ENCODE data around the gene TPP1.

DNA sequence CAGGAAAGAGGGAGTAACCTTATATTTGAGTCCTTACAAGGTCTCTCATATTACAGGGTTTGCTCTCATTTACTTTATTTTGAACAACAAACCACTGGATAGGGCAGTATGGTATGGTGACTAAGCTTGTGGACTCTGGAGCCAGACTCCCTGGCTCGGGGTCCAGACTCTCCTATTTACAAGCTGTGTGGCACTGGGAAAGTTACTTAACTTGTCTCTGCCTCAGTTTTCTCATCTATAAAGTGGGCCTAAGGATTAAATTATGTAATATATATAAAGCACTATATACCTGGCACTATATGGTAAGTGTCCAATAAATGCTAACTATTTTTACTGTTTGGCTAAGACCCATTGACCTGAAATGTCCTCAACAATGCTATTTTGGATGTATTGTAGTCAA is 38.1 kb upstream of the TPP1 start:
- TF ChIP-seq, protein P1, sequence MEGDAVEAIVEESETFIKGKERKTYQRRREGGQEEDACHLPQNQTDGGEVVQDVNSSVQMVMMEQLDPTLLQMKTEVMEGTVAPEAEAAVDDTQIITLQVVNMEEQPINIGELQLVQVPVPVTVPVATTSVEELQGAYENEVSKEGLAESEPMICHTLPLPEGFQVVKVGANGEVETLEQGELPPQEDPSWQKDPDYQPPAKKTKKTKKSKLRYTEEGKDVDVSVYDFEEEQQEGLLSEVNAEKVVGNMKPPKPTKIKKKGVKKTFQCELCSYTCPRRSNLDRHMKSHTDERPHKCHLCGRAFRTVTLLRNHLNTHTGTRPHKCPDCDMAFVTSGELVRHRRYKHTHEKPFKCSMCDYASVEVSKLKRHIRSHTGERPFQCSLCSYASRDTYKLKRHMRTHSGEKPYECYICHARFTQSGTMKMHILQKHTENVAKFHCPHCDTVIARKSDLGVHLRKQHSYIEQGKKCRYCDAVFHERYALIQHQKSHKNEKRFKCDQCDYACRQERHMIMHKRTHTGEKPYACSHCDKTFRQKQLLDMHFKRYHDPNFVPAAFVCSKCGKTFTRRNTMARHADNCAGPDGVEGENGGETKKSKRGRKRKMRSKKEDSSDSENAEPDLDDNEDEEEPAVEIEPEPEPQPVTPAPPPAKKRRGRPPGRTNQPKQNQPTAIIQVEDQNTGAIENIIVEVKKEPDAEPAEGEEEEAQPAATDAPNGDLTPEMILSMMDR (IDR thresholded peaks at IDR 0.05) = no peak
- no peak for TF ChIP-seq EHF (CRISPR knock-in tag; IDR thresholded peaks at IDR 0.05)
- TF ChIP-seq, protein P2, sequence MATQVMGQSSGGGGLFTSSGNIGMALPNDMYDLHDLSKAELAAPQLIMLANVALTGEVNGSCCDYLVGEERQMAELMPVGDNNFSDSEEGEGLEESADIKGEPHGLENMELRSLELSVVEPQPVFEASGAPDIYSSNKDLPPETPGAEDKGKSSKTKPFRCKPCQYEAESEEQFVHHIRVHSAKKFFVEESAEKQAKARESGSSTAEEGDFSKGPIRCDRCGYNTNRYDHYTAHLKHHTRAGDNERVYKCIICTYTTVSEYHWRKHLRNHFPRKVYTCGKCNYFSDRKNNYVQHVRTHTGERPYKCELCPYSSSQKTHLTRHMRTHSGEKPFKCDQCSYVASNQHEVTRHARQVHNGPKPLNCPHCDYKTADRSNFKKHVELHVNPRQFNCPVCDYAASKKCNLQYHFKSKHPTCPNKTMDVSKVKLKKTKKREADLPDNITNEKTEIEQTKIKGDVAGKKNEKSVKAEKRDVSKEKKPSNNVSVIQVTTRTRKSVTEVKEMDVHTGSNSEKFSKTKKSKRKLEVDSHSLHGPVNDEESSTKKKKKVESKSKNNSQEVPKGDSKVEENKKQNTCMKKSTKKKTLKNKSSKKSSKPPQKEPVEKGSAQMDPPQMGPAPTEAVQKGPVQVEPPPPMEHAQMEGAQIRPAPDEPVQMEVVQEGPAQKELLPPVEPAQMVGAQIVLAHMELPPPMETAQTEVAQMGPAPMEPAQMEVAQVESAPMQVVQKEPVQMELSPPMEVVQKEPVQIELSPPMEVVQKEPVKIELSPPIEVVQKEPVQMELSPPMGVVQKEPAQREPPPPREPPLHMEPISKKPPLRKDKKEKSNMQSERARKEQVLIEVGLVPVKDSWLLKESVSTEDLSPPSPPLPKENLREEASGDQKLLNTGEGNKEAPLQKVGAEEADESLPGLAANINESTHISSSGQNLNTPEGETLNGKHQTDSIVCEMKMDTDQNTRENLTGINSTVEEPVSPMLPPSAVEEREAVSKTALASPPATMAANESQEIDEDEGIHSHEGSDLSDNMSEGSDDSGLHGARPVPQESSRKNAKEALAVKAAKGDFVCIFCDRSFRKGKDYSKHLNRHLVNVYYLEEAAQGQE (IDR thresholded peaks at IDR 0.05) = no peak
- TF ChIP-seq BHLHE40 (IDR thresholded peaks at IDR 0.05; ENCODE audit: low read depth, low read length) = no peak
- no peak for TF ChIP-seq KDM1A (IDR thresholded peaks at IDR 0.05; ENCODE audit: low read depth)
- TF ChIP-seq ESRRA (IDR thresholded peaks at IDR 0.05; ENCODE audit: borderline replicate concordance, low read length) = no peak
- TF ChIP-seq MAFK (IDR thresholded peaks at IDR 0.05; ENCODE audit: partially characterized antibody) = no peak
- no peak for TF ChIP-seq POLR2A (IDR thresholded peaks at IDR 0.05; ENCODE audit: low read length)
- no peak for TF ChIP-seq ZC3H11A (IDR thresholded peaks at IDR 0.05)
- TF ChIP-seq, protein P3, sequence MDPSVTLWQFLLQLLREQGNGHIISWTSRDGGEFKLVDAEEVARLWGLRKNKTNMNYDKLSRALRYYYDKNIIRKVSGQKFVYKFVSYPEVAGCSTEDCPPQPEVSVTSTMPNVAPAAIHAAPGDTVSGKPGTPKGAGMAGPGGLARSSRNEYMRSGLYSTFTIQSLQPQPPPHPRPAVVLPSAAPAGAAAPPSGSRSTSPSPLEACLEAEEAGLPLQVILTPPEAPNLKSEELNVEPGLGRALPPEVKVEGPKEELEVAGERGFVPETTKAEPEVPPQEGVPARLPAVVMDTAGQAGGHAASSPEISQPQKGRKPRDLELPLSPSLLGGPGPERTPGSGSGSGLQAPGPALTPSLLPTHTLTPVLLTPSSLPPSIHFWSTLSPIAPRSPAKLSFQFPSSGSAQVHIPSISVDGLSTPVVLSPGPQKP (IDR thresholded peaks at IDR 0.05; ENCODE audit: low read depth, low read length) = no peak
- no peak for TF ChIP-seq HDAC2 (IDR thresholded peaks at IDR 0.05)
- TF ChIP-seq CHD2 (IDR thresholded peaks at IDR 0.05; ENCODE audit: low read length, partially characterized antibody) = no peak
- no peak for TF ChIP-seq MYC (IDR thresholded peaks at IDR 0.05; ENCODE audit: borderline replicate concordance, low read length)
